Nephron progenitor cell (in vitro differentiated cells): ENCODE measurements around the gene SLC17A7.

Experiments
- DNase-seq: peaks from one replicate; pipeline ENCODE4 v3.0.0; 2021
- H3K27ac Mint-ChIP-seq: 2 replicates; pipeline ENCODE4 v1.8.0; 2021; ENCODE audit warnings: mild to moderate bottlenecking, moderate library complexity, mixed read lengths
- H3K27me3 Mint-ChIP-seq: 2 replicates; pipeline ENCODE4 v1.8.0; 2021; ENCODE audit warnings: mild to moderate bottlenecking, low read depth, mixed read lengths; ENCODE audit not compliant: poor library complexity
- H3K36me3 Mint-ChIP-seq: 2 replicates; pipeline ENCODE4 v1.8.0; 2021; ENCODE audit warnings: low read depth, mixed read lengths
- H3K4me1 Mint-ChIP-seq: 2 replicates; pipeline ENCODE4 v1.8.0; 2021; ENCODE audit warnings: mixed read lengths
- H3K4me3 Mint-ChIP-seq: 2 replicates; pipeline ENCODE4 v1.8.0; 2021; ENCODE audit warnings: mild to moderate bottlenecking, moderate library complexity, mixed read lengths
- H3K9me3 Mint-ChIP-seq: 2 replicates; pipeline ENCODE4 v1.8.0; 2021; ENCODE audit warnings: mild to moderate bottlenecking, moderate library complexity, mixed read lengths
- CTCF ChIP-seq: fragments of 200-600 bp; sonication (generic); IDR thresholded peaks from 2 replicates; pipeline ENCODE4 v1.5.0; 2021; ENCODE audit warnings: antibody characterized with exemption

Gene SLC17A7

GRCh38 chr19:49442771-49443365 is 1.5 kb upstream of the SLC17A7 start:
- H3K4me1 Mint-ChIP-seq, result peaks cover 44% of the 10 kb centered on the region
- no peak overlapping the region for H3K27ac Mint-ChIP-seq
- peaks cover 12% of the 10 kb centered on the region for H3K36me3 Mint-ChIP-seq
- TF ChIP-seq CTCF, result no peak
- DNase-seq, result peak; percentile 99
- peak overlapping the region; percentile 82 for H3K4me3 Mint-ChIP-seq
- H3K9me3 Mint-ChIP-seq, result no peaks in the 10 kb centered on the region
- H3K27me3 Mint-ChIP-seq, result peaks cover 50% of the 10 kb centered on the region

- peaks cover 49% of the 10 kb centered on the region for H3K4me1 Mint-ChIP-seq
- H3K9me3 Mint-ChIP-seq, result no peaks in the 10 kb centered on the region
- TF ChIP-seq CTCF, result no peak
- peak overlapping the region; percentile 82 for H3K4me3 Mint-ChIP-seq
- H3K27ac Mint-ChIP-seq, result no peak overlapping the region
- H3K36me3 Mint-ChIP-seq, result peaks cover 9% of the 10 kb centered on the region
- DNase-seq, result peak; percentile 43
- H3K27me3 Mint-ChIP-seq, result peaks cover 55% of the 10 kb centered on the region
These were observed 1.0 kb upstream of the SLC17A7 start for GRCh38 chr19:49442354-49442753.

- Mint-ChIP-seq H3K4me3 (peak overlapping the region; percentile 82), H3K4me1 (peaks cover 53% of the 10 kb centered on the region), H3K27me3 (peaks cover 59% of the 10 kb centered on the region), H3K27ac (no peak overlapping the region), H3K36me3 (peaks cover 9% of the 10 kb centered on the region), H3K9me3 (no peaks in the 10 kb centered on the region)
- no peak for TF ChIP-seq CTCF
- no peak for DNase-seq
These were observed 628 bp upstream of the SLC17A7 start for GRCh38 chr19:49441960-49442350.

- TF ChIP-seq CTCF, result no peak
- Mint-ChIP-seq H3K36me3 (no peaks in the 10 kb centered on the region), H3K27me3 (peaks cover 72% of the 10 kb centered on the region), H3K4me3 (peak overlapping the region; percentile 77), H3K9me3 (no peaks in the 10 kb centered on the region), H3K4me1 (peaks cover 63% of the 10 kb centered on the region), H3K27ac (no peak overlapping the region)
- DNase-seq, result no peak
These were observed 703 bp downstream of the SLC17A7 start for GRCh38 chr19:49440439-49441209.

- Mint-ChIP-seq H3K27ac (no peak overlapping the region), H3K4me3 (no peak overlapping the region), H3K27me3 (peaks cover 80% of the 10 kb centered on the region)
These were observed 1.5 kb downstream of the SLC17A7 start for GRCh38 chr19:49439836-49440235.

More at GRCh38 chr19:49439836-49440235, 1.5 kb downstream of the SLC17A7 start:
- DNase-seq, result no peak
- Mint-ChIP-seq H3K36me3 (no peaks in the 10 kb centered on the region), H3K9me3 (no peaks in the 10 kb centered on the region), H3K4me1 (peaks cover 63% of the 10 kb centered on the region)
- TF ChIP-seq CTCF, result no peak
